HCT116 (cell line): Measurements from ENCODE around the gene ZNF48. TPM values are rescaled to one million over a fixed set of nuclear protein-coding genes. Genes with fewer than 3 reads are reported as not detected.

Source experiments
- ATAC-seq: fragments of 200-7000 bp; cut with Tn5 transposase; 2 replicates; pipeline ENCODE4 v1.9.1; 2020; ENCODE audit warnings: mild to moderate bottlenecking, moderate library complexity
- BruUV-seq: library from RNA; stranded (reverse); fragments of 400-500 nt; replicated peaks from 2 replicates; lab custom pipeline; 2021; lab: Mats Ljungman, UMichigan
- CTCF ChIA-PET: fragments of 300-600 bp; sonication (Branson Sonifier 250); formaldehyde crosslinking; loops from one replicate; lab custom pipeline; 2021; ENCODE audit warnings: antibody characterized with exemption; lab: Charles Lee
- POLR2A ChIA-PET: fragments of 300-600, 350-600 bp; sonication (Branson Sonifier 250); formaldehyde crosslinking; loops from one replicate; lab custom pipeline; 2021; ENCODE audit warnings: antibody characterized with exemption; lab: Charles Lee
- RAD21 ChIA-PET, 2 experiments: fragments of 300-600 bp; sonication (Branson Sonifier 250); formaldehyde crosslinking; loops; one replicate each; lab custom pipeline; 2023; ENCODE audit warnings: low total read pairs in 2 of 2; ENCODE audit not compliant: uncharacterized antibody in 2 of 2, unreplicated experiment in 2 of 2, low non-redundant PET in 1 of 2; lab: Charles Lee
- DNase-seq: peaks from one replicate; pipeline ENCODE4 v3.0.0-alpha.2; 2010; ENCODE audit warnings: low read depth, low spot score
- H2AFZ ChIP-seq: fragments of 200-600 bp; shearing (Covaris generic), sonication (generic); 2 replicates; pipeline ENCODE4 v1.6.1; 2017; ENCODE audit warnings: low read depth, mixed run types, mixed read lengths, antibody characterized with exemption, low read length; ENCODE audit not compliant: poor library complexity, severe bottlenecking
- H3K27ac ChIP-seq: 2 replicates; pipeline ENCODE4 v1.5.1; 2012; ENCODE audit warnings: low read depth, low read length
- H3K27me3 ChIP-seq: fragments of 200-600 bp; sonication (generic); 2 replicates; pipeline ENCODE4 v1.6.1; 2016; ENCODE audit warnings: mixed run types, low read length, mixed read lengths; ENCODE audit not compliant: insufficient read depth
- H3K36me3 ChIP-seq, 2 experiments: fragments of 200-500 bp in 1 of 2; fragments of 200-600 bp in 1 of 2; sonication (Bioruptor generic) in 1 of 2; sonication (generic) in 1 of 2; 2 replicates each; pipeline versions ENCODE4 v1.5.1 to v1.6.1; 2014 to 2016; ENCODE audit warnings: low read length in 2 of 2, inconsistent platforms in 1 of 2, mixed read lengths in 1 of 2, mixed run types in 1 of 2; ENCODE audit not compliant: insufficient read depth in 2 of 2, control insufficient read depth in 1 of 2
- H3K4me1 ChIP-seq, 2 experiments: fragments of 200-600 bp in 1 of 2; sonication (generic) in 1 of 2; 2 replicates each; pipeline versions ENCODE4 v1.5.1 to v1.6.1; 2012 to 2017; ENCODE audit warnings: low read length in 2 of 2, inconsistent platforms in 1 of 2, mild to moderate bottlenecking in 1 of 2, mixed read lengths in 1 of 2, mixed run types in 1 of 2, moderate library complexity in 1 of 2; ENCODE audit not compliant: insufficient read depth in 2 of 2, control insufficient read depth in 1 of 2
- H3K4me2 ChIP-seq: fragments of 200-600 bp; sonication (generic); 2 replicates; pipeline ENCODE4 v1.6.1; 2017; ENCODE audit warnings: mixed run types, low read length, mixed read lengths
- H3K4me3 ChIP-seq, 2 experiments: fragments of 200-600 bp in 1 of 2; sonication (generic) in 1 of 2; replicated peaks in 1 of 2; 2 replicates each; pipeline ENCODE4 v1.5.1; 2011 to 2016; ENCODE audit warnings: low read length in 2 of 2, control low read depth in 1 of 2, low read depth in 1 of 2, mild to moderate bottlenecking in 1 of 2, mixed read lengths in 1 of 2, mixed run types in 1 of 2
- H3K79me2 ChIP-seq: fragments of 200-600 bp; sonication (generic); 2 replicates; pipeline ENCODE4 v1.6.1; 2017; ENCODE audit warnings: mild to moderate bottlenecking, mixed run types, low read length, moderate library complexity, mixed read lengths; ENCODE audit not compliant: insufficient read depth
- H3K9ac ChIP-seq: fragments of 200-600 bp; sonication (generic); 2 replicates; pipeline ENCODE4 v1.6.1; 2016; ENCODE audit warnings: low read length, mixed read lengths
- H3K9me2 ChIP-seq: fragments of 200-600 bp; sonication (generic), shearing (Covaris generic); 2 replicates; pipeline ENCODE4 v1.6.1; 2017; ENCODE audit warnings: mixed run types, mild to moderate bottlenecking, moderate library complexity; ENCODE audit not compliant: insufficient read depth
- H3K9me3 ChIP-seq, 2 experiments: fragments of 200-500 bp in 1 of 2; fragments of 200-600 bp in 1 of 2; sonication (Bioruptor generic) in 1 of 2; sonication (generic) in 1 of 2; 2 replicates each; pipeline ENCODE4 v1.6.1; 2014 to 2017; ENCODE audit warnings: low read length in 2 of 2, mixed read lengths in 2 of 2, inconsistent platforms in 1 of 2, low read depth in 1 of 2, mild to moderate bottlenecking in 1 of 2, mixed run types in 1 of 2, moderate library complexity in 1 of 2; ENCODE audit not compliant: control insufficient read depth in 1 of 2, insufficient read depth in 1 of 2
- H4K20me1 ChIP-seq: fragments of 200-600 bp; sonication (generic), shearing (Covaris generic); 2 replicates; pipeline ENCODE4 v1.6.1; 2017; ENCODE audit warnings: mixed run types, mild to moderate bottlenecking, moderate library complexity; ENCODE audit not compliant: insufficient read depth
- ATF3 ChIP-seq: IDR thresholded peaks from 2 replicates; pipeline ENCODE4 v1.6.1; 2012
- CBX3 ChIP-seq: IDR thresholded peaks from 2 replicates; pipeline ENCODE4 v1.6.1; 2012; ENCODE audit warnings: low read depth
- CTCF ChIP-seq, 3 experiments: fragments of 200-600 bp in 1 of 3; sonication (generic) in 1 of 3; IDR thresholded peaks in 2 of 3; conservative IDR thresholded peaks in 1 of 3; 2 replicates each; pipeline ENCODE4 v1.5.1; 2012 to 2017; ENCODE audit warnings: low read depth in 2 of 3, low read length in 2 of 3, antibody characterized with exemption in 1 of 3, borderline replicate concordance in 1 of 3, control low read depth in 1 of 3, mild to moderate bottlenecking in 1 of 3, mixed read lengths in 1 of 3, mixed run types in 1 of 3, moderate library complexity in 1 of 3; ENCODE audit not compliant: insufficient read depth in 1 of 3
- EGR1 ChIP-seq: IDR thresholded peaks from 2 replicates; pipeline ENCODE4 v1.6.1; 2012; ENCODE audit warnings: low read depth
- ELF1 ChIP-seq: IDR thresholded peaks from 2 replicates; pipeline ENCODE4 v1.6.1; 2012; ENCODE audit warnings: low read depth, borderline replicate concordance
- EZH2 ChIP-seq: fragments of 200-600 bp; sonication (generic); IDR thresholded peaks from 2 replicates; pipeline ENCODE4 v1.6.1; 2017; ENCODE audit warnings: antibody characterized with exemption, mixed run types
- EZH2phosphoT487 ChIP-seq: fragments of 200-600 bp; IDR thresholded peaks from 2 replicates; pipeline ENCODE4 v1.6.1; 2018; ENCODE audit warnings: antibody characterized with exemption, borderline replicate concordance
- JUND ChIP-seq: IDR thresholded peaks from 2 replicates; pipeline ENCODE4 v1.6.1; 2012
- MAX ChIP-seq: IDR thresholded peaks from 2 replicates; pipeline ENCODE4 v1.6.1; 2012
- POLR2AphosphoS5 ChIP-seq: IDR thresholded peaks from 2 replicates; pipeline ENCODE4 v1.6.1; 2011; ENCODE audit warnings: mild to moderate bottlenecking, low read depth, low read length, moderate library complexity
- SP1 ChIP-seq: IDR thresholded peaks from 2 replicates; pipeline ENCODE4 v1.6.1; 2012; ENCODE audit warnings: low read depth
- ZBTB33 ChIP-seq: IDR thresholded peaks from 2 replicates; pipeline ENCODE4 v1.6.1; 2011; ENCODE audit warnings: mild to moderate bottlenecking, low read length, moderate library complexity; ENCODE audit not compliant: insufficient replicate concordance; ENCODE audit errors: extremely low read depth
- ZFX ChIP-seq: fragments of 450-650 bp; IDR thresholded peaks from 2 replicates; pipeline ENCODE4 v1.6.1; 2017
- intact Hi-C: fragments of 100-400 bp; cut with micrococcal nuclease; formaldehyde crosslinking; loops from 2 replicates; pipeline ENCODE4 v1.10.0; 2022
- total RNA-seq: library from RNA; stranded (reverse); gene quantifications from one replicate; pipeline ENCODE4 v1.2.1, GENCODE V29; 2021; ENCODE audit not compliant: unreplicated experiment

Gene ZNF48
- total RNA-seq, 1 experiment from 2014 or later = 17.9 TPM

GRCh38 chr16:30447512-30448226, 52.4 kb downstream of the ZNF48 start:
- ChIA-PET CTCF (interaction anchor here (1.5 kb wide), 1 partner anchor 18 kb away, joined by 4 read pairs; the partner anchor contains the start of gene DCTPP1), RAD21 (no interaction called here), POLR2A (interaction anchor here (0.9 kb wide), 1 partner anchor 79 kb away, joined by 3 read pairs; no protein-coding TSS in a partner anchor)
- no peak for DNase-seq
- H3K9me3 ChIP-seq = no peaks in the 10 kb centered on the region
- no peak overlapping the region for H3K4me2 ChIP-seq
- no peak overlapping the region for H3K27ac ChIP-seq
- no peak overlapping the region for H2AFZ ChIP-seq
- intact Hi-C loops = loop anchor here (5.0 kb wide), 2 partner anchors 180 to 475 kb away; partner anchors contain the start of gene FBXL19
- H3K36me3 ChIP-seq = peaks cover 2 to 8% of the 10 kb centered on the region in 2 experiments; a peak in 2 of 4 replicates
- no peak overlapping the region for H3K4me3 ChIP-seq
- no peaks in the 10 kb centered on the region for H3K27me3 ChIP-seq
- H3K9me2 ChIP-seq = no peaks in the 10 kb centered on the region
- no peak overlapping the region for H3K9ac ChIP-seq
- peaks cover 5 to 20% of the 10 kb centered on the region in 2 experiments for H3K4me1 ChIP-seq
- ATAC-seq = no peak
- no peaks in the 10 kb centered on the region for H4K20me1 ChIP-seq
- TF ChIP-seq CTCF (IDR thresholded peaks at IDR 0.05 in 2 of 3, conservative IDR thresholded peaks at IDR 0.05 in 1 of 3; ENCODE audit: borderline replicate concordance in 1 of 3, insufficient read depth in 1 of 3, low read depth in 2 of 3, low read length in 2 of 3) (no peak), SP1 (no peak), ZFX (no peak), CBX3 (no peak), EZH2phosphoT487 (no peak), MAX (no peak), POLR2AphosphoS5 (no peak), ELF1 (no peak), EGR1 (no peak), EZH2 (no peak), JUND (no peak), ZBTB33 (no peak), ATF3 (no peak)
- BruUV-seq = no TSS peak
- H3K79me2 ChIP-seq = peaks cover 12% of the 10 kb centered on the region; the same call in 1 of the 2 replicates
